Measurements from ENCODE around the gene RDH16.
"Not testable (repeated sequence)": the region's sequence is repeated elsewhere in the genome, so short reads cannot be mapped to it uniquely, and the experiment has no call there.

The RDH16 gene

DNA sequence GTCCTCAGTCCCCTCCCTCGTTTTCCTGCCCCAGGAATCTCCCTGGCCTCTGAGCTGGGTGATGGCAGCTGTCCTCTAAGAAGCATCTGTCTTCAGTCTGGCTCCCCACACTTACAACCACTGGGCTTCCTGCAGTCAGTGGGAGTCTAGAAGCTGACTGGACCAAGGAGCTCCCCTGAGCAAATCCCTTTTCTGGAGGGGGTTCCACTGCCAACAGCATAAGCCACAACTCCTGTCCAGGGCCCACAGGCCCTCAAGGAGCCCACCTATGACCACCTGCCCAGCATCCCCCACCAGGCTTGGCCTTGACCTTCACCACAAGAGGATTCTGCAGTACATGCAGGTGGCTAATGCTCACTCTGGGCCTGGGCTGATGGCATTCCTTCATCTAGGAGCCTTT is 4.1 kb downstream of the RDH16 start:
- no peak for DNase-seq

DNA sequence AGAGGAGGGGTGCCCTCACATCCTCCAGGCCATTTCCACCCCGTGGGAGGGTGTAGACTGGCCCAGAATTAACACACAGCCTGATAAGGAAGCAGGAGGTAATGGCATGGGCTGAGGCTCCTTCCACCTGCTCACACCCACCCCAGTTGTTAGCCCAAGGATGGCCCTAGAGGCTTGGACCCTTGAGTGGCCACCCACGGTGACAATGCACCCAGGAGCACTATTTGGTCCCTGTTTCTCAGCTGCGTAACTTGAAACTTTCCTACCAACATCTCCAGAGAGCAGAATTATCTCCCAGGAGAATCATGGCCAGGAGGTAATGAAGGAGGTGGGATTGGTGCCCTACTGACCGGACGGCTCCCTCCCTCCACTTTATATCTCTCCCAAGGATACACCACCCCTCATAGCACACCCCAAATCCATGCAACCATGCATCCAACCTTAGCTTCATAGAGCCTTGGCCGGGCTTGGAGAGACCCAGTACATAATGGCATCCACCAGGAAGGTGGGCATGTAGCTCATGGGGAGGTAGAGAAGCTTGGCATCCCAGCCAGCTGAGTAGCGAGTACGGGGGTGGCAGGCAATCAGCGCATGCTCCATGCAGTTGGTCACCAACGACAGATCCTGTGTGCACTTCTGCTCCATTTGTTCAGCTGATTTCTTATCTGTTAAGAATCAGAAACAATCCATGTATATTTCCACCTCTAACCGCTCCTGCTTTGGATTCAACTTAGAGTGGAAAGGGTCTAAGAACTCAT is 5.6 kb downstream of the RDH16 start:
- DNase-seq = no peak

DNA sequence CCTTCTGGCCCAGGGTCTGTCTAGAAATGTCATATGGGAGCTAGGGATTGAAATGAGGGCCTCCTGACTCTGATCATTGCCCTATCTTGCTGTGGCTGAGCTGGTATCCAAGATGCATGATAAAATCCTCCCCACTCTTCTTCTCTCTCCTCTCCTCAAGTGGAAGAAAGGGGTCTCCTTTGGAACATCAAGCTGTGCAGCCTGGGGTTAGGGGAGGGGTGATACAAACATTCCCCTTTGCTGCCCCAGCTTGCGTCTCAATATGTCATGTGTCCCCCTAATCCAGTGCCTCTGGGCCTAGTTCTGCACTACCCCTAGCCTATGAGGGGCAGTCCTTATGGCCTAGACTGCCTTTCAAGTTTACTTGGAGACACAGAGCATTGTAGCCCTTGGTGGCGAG is 8.5 kb downstream of the RDH16 start:
- DNase-seq = no peak

DNA sequence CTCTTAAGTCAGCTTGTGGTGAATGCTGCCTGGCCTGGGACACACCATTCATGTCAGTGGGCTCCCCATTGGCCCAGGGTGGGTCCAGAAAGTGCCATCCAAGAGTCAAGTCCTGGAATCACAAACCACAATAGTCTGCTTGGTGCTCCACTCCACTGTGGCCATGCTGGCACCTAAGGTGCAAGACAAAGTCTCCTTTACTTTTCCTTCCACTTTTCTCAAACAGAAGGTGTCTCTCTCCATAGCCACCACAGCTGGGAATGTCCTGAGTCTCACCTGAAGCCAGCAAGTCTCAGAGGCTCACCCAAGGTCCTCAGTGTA is 9.0 kb downstream of the RDH16 start:
- DNase-seq = no peak

DNA sequence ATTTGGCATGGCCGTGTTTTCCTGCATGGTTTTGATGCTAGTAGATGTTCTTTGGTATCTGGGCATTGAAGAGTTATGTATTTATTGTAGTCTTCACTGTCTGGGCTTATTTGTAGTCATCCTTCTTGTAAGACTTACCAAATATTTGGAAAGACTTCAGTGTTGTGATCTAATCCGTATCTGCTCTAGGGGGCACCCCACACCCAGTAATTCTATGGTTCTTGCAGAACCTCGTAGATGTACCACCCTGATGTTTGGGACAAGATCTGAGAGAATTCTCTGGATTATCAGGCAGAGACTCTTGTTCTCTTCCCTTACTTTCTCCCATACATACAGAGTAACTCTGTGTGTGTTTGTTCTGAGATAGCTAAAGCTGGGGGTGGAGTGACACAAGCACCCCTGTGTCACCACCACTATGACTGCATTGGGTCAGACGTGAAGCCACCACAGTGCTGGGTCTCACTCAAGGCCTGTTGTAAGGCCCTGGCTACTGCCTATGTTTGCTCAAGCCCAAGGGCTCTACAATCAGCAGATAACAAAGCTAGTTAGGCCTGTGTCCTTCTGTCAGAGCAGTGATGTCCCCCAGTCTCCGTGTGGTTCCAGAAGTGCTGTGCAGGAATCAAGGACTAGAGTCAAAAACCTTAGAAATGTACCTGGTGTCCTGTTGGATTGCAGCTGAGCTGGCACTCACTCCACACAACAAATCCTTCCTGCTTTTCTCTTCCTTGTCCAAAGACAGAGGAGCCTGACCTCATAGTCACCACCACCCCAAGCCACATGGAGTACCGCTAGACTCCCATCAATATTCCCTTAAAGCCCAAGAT is 9.6 kb downstream of the RDH16 start:
- DNase-seq = no peak

DNA sequence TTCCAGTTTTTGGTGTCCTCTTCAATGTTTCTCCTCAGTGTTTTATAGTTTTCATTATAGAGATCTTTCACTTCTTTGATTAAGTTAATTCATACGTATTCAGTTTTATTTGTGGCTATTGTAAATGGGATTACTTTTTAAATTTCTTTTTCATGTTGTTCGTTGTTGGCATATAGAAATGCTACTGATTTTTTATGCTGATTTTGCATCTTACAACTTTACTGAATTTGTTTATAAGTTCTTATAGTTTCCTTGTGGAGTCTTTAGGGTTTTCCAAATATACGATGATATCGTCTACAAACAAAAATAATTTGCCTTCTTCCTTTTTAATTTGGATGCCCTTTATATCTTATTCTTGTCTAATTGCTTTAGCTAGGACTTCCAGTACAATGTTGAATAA is 13.5 kb downstream of the RDH16 start:
- no peak for DNase-seq

DNA sequence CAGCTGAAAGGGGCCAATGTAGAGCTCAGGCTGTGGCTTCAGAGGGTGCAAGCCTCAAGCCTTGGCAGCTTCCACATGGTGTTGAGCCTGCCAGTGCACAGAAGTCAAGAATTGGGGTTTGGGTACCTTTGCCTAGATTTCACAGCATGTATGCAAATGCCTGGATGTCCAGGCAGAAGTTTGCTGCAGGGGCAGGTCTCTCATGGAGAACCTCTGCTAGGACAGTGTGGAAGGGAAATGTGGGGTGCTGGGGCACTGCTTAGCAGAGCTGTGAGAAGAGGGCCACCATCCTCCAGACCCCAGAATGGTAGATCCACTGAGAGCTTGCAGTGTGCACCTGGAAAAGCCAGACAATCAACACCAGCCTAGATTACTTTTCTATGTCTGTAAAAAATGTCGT is 14.0 kb downstream of the RDH16 start:
- DNase-seq = not testable (repeated sequence)

DNA sequence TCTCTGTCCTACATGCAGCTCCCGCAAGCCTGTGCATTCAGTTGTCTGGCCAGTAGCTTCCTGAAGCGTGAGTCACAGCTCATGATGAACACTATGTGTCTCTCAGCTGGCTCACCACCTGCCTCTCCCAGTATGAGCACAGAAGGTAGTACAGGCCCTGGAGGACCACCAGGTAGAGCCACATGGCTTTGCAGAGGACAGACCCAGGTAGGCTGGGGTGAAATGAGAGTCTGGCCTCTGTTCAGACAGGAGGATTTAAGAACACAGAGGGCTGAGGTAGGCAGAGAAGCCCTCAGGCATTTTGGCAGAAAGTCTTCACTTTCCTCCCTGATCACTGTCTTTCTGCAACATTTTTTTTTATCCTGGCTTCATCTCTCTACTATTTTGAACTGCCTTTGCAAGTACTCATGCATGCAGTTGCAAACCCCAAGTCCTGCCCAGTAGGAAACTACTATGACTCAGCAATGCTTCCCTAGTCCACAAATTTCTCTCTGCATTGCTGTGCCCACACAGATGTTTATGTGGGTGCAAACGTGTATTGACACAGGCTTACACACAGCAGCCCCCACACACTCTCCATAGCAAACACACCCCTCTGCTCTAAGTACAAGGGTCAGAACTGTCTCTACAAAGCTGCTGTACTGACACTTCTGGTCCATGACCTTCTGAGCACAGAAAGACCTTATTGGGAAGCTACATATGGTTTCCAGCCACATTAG is 15.9 kb downstream of the RDH16 start:
- DNase-seq = no peak

DNA sequence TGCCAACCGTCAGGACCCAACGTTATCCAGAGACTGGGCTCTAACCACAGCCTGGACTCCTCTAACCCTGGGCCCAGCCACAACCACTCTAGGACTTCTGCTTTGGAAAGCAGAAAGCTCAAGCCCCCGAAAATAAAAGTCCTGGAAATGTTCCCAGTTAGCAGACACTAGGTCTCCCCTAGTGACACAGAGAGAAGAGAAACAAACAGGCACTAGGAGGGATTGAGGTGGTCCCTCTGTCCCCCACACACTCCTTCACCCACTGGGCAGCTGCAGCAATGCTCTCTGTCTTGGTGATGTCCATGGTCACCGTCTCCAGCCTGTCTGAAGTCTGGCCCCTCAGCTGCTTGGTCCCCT is 16.5 kb downstream of the RDH16 start:
- not testable (repeated sequence) for DNase-seq

DNA sequence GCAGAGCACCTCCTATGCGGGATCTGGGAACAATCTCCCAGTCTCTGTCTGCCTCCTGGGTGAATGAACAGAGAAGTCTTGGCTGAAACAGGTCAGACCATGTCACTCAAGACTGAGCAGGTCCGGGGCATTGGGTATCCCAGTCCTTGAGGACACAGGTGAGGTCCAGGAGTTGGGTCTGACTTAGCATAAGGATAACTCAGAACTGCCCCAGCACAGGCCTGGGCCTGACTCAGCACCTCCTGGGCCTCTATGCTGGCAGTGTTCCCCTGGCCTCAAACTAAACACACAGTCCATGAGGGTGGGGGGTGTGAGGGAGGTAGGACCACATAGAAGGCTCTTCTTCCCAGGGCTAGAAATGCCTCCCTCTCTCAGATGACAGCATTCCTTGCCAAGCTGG is 21.7 kb downstream of the RDH16 start:
- DNase-seq = no peak

DNA sequence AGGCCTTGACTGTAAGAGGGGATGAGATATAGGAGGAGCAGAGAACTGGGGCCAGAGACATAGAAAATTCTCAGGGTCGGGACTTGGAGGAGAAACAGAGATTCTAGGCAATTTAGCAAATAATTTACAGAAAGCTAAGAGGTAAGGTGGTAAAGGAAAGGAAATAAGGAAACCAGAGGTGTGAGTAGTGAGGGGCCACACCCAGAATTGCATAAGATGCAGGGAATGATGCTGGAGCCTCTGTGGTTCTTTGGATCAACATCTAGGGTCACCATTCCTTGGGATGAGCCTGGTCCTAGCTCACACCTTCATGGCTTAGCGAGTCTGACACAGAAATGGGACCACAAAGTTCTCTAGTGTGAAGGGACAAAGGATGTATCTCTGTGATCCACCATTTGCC is 22.3 kb downstream of the RDH16 start:
- no peak for DNase-seq

DNA sequence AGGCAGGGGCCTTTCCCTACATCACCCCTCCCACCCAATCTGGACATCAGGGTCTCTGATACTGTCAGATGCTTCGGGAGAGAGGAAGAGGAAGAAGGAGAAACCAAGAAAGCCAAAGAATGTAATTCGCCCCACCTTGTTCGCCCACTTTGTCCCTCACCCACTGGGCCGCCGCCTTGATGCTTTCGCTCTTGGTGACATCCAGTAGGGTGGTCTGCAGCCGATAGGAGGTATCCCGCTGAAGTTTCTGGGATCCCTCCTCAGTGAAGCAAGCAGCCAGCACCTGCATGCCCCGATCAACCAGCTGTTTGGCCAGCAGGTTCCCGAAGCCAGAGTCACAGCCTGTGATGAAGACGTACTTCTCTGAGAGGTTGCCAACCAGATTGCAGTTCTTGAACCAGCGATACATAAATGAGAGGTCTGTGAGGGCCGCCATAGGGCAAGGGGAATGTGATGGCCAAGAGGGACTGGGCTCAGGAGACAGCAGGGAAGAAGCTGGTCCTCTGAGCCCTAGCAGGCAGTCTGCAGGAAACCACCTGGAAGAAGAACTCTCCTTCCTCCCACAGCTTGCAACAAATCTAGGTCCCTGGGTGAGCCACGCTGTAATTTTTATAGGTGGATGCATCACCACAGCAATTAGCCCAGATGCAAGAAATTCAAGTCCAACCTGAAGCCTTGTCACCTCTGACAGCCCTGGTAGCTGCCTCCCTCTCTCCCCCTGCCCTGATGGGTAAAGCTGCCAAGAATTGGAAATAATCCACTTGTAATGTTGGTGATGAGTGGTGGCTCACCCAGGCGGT is 23.4 kb downstream of the RDH16 start, which contains the start of gene SDR9C7:
TSS of gene SDR9C7 (minus strand) at position 583 of the 800 bp plus-strand sequence. CDS start at position 436, 147 bp downstream.
- DNase-seq = no peak

DNA sequence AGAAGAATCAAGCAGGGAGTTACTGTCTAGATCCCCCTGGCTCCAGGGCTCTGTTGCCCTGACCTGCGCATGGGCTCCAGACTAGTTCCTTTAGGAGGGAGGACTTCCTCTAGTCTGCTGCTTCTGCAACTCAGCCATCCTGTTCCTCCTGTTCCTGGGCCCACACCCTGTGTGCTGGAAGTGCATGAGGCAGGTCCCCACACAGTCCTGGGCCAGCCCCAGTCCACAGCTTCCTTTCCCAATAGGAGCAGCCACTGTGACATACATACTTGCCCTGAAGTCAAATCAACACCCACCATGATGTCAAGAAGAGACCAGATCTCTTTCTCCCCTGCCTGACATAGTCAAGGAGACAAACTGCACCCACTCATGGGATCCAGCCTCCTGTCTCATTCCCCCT is 24.5 kb downstream of the RDH16 start:
- DNase-seq = no peak

DNA sequence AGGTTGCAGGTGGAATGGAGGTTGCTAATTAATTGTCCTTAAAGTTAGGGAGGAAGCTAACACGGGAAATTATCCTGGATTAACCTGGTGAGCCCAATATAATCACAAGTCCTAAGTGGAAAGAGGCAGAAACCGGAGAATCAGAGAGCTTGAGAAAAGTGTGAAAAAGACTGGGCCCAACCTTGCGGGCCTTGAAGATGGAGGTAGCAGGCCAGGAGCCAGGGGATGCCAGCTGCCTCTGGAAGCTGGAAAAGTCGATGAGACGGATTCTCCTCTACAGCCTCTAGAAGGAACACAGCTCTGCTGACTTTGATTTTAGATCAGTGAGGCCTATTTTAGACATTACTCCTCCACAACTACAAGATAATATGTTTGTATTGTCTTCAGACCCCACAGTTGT is 25.3 kb downstream of the RDH16 start:
- DNase-seq = no peak

DNA sequence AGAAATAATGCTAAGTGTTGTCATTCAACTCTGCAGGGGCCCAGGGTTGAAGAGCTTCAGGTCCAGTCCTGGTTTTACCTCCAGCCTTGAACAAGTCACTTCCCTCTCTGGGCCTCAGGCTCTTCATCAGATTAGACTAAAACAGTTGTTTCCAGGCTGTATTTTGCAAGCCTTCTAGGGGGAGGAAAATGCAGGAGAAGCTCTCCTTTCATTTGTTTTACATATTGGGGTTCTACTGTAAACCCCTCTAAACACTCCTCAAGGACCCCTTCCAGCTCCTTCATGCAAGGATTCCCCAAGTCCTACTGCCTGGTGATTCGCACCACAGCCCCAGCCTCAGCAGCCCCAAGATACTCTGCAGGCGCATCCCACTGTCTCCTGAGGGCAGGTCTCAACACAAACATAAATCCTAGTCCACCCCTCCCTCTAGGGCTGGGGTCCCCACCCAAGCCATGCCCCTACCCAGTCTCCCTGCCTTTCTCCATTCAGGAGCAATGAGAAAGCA is 25.9 kb downstream of the RDH16 start:
- no peak for DNase-seq

DNA sequence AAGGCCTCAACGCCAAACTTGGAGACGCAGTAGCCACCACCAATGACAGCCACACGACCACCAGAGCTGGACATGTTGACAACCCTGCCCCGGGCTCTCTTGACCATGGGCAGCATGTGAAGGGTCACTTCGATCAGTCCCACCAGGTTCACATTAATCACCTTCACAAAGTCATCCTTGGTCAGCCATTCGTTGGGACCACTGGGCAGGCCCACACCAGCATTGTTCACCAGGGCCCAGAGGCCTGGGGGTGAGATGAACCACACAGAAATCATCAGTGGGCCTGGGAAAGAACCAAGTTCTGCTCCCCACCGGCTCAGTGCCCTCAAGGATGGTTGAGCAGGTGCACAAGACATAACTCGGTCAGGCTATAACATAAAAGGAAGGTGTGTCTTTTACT is 27.2 kb downstream of the RDH16 start:
- no peak for DNase-seq

DNA sequence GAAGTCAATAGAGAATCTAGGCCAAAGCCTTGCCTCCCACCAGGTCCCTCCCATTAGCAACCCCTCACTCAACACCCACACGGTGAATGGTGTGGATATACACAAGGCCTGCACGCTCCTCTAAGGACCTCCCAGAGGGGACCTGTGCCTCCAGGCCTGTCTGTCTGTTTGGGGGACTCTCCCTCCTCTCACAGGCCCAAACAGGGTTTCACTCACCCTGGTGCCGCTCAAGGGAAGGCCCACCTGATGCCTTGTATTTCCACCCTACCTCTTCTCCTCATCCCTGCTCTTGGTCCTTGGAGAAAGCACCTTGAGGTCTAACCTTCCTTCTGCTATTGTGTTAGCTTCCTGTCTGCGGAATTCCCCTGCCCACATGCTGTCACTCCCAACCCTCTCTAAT is 27.6 kb downstream of the RDH16 start:
- DNase-seq = no peak

DNA sequence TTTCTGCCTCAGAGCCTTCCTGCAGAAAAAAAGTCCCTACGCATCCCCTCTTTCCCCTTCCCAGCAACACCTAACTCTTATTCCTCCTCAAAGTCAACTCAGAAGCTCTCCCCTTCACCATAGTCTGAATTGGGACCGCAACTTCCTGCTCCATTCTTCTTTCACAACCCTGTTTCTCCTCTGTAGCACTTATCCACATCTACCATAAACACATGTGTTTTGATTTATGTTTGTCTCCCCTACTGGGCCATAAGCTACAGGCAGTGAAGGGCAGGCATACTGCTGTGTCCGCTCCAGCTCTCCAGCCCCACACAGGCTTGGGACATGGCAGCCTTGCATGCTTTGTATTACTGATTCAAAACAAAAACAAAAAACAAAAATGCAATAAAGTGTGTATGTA is 29.1 kb downstream of the RDH16 start:
- no peak for DNase-seq

DNA sequence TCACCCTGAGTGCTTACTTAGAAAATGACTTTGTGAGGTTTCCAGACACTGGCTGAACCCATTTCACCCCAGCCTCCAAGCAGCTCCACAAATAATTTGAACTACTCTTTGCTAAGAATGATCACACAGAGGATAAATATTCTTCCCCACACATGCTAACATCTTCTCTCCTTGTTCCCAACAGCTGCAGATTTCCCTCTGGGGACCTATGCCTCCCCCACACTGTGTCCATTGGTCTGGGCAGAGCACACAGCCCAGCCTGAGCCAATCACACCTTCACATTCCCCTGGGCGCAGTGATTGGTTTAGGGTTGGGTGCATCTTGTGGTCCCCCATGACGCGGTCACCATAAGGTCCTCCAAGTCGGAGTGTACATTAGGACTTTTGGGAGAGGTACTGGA is 30.1 kb downstream of the RDH16 start:
- no peak for DNase-seq

DNA sequence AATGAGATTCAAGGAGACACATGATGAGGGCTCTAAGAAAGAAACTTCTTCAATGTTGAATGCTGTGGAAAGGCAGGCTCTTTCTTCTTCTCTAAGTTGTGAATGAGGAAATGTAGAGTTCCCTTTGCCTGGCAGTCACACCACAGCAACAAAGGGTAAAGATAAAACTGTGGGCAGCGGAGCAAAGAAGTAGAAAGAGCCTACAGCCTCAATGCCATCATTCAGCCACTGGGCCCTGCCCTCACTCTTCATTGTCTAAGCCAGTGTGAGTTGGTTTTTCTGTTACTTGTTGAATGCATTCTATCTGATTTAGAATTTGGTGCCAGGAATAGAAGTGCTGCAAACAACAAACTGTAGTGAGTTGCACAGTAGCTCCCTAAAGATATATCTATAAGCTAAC is 35.4 kb downstream of the RDH16 start:
- DNase-seq = no peak

DNA sequence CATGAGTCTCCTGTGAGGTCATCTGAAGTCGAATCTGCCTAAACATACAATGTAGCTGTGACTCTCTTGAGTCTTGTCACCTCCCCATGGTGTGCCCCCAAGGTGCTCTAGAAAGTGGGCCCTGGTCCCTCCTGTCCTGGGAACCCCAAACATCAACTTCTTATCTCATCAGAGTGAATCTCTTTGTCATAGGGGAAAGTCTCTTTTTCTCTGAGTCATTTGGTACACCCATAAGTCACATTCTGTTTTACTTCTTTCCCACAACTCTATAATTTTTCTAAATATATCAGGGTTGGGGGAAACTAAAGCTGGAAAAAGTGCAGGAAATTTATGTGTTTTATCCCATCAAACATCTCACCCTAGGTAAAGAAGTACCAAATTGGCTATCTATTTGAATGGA is 36.1 kb downstream of the RDH16 start:
- no peak for DNase-seq

DNA sequence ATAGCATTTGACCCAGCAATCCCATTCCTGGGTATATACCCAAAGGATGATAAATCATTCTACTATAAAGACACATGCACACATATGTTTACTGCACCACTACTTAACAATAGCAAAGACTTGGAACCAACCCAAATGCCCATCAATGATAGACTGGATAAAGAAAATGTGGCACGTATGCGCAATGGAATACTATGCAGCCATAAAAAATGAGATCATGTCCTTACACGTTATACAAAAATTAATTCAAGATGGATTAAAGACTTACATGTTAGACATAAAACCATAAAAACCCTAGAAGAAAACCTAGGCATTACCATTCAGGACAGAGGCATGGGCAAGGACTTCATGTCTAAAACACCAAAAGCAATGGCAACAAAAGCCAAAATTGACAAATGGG is 39.3 kb downstream of the RDH16 start:
- DNase-seq = not testable (repeated sequence)

DNA sequence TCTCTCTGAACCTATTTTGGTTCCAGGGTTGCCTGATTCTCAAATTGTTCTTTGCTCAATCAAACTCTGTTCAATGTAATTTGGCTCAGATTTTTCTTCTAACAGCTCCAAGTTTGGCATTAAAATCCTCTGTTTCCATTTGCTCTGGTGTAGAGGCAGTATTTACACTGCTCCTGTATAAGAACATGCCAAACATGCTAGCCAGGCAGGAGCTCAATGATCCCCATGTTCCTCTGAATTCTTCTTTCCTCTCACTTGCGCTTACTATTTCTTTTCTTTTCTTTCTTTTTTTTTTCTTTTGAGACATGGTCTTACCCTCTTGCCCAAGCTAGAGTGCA is 40.4 kb downstream of the RDH16 start:
- DNase-seq = no peak
